ENCODE results near the gene SCUBE3. TPM values are rescaled to one million over a fixed set of nuclear protein-coding genes. Genes with fewer than 3 reads are reported as not detected.

The SCUBE3 gene
- total and polyA plus RNA-seq, 2 experiments from 2014 or later = 8.7 to 10.2 TPM

DNA sequence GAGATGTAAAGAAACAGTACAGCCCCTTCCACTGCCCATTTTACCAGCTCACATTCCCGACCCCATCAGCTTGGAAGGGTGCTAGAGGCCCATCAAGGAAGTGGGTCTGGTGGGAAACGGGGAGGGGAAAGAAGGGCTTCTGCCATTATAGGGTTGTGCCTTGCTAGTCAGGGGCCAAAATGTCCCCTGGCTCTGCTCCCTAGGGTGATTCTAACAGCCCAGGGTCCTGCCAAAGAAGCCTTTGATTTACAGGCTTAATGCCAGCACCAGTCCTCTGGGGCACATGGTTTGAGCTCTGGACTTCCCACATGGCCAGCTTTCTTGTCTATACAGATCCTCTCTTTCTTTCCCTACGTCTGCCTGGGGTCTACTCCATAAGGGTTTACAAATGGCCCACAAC, 35.2 kb downstream of the SCUBE3 start:
- Histone ChIP-seq H3K27ac (no peak overlapping the region), H3K9me2 (replicated peaks; ENCODE audit: insufficient read depth) (no peaks in the 10 kb centered on the region), H3K4me3 (no peak overlapping the region), H4K20me1 (ENCODE audit: insufficient read depth, poor library complexity, severe bottlenecking) (no peaks in the 10 kb centered on the region), H3K4me1 (ENCODE audit: insufficient read depth) (no peaks in the 10 kb centered on the region), H3K36me3 (replicated peaks; ENCODE audit: insufficient read depth, low read depth) (no peaks in the 10 kb centered on the region), H3K4me2 (no peak overlapping the region), H3K27me3 (no peaks in the 10 kb centered on the region), H3K79me2 (peaks cover 14% of the 10 kb centered on the region), H2AFZ (no peak overlapping the region), H3K9me3 (ENCODE audit: low read depth) (no peaks in the 10 kb centered on the region)
- no peak for DNase-seq (ENCODE audit: low spot score)
- 84% methylated on average over 3 of the region's 3 CpGs for WGBS (ENCODE audit: low lambda C conversion rate, missing lambda C conversion rate)
- no peak for TF ChIP-seq EZH2phosphoT487 (IDR thresholded peaks at IDR 0.05; ENCODE audit: low read depth, severe bottlenecking, unreplicated experiment)
- TF ChIP-seq, protein P1, sequence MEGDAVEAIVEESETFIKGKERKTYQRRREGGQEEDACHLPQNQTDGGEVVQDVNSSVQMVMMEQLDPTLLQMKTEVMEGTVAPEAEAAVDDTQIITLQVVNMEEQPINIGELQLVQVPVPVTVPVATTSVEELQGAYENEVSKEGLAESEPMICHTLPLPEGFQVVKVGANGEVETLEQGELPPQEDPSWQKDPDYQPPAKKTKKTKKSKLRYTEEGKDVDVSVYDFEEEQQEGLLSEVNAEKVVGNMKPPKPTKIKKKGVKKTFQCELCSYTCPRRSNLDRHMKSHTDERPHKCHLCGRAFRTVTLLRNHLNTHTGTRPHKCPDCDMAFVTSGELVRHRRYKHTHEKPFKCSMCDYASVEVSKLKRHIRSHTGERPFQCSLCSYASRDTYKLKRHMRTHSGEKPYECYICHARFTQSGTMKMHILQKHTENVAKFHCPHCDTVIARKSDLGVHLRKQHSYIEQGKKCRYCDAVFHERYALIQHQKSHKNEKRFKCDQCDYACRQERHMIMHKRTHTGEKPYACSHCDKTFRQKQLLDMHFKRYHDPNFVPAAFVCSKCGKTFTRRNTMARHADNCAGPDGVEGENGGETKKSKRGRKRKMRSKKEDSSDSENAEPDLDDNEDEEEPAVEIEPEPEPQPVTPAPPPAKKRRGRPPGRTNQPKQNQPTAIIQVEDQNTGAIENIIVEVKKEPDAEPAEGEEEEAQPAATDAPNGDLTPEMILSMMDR (IDR thresholded peaks at IDR 0.05; ENCODE audit: poor library complexity) = no peak
- TF ChIP-seq EZH2 (IDR thresholded peaks at IDR 0.05; ENCODE audit: borderline replicate concordance) = no peak

DNA sequence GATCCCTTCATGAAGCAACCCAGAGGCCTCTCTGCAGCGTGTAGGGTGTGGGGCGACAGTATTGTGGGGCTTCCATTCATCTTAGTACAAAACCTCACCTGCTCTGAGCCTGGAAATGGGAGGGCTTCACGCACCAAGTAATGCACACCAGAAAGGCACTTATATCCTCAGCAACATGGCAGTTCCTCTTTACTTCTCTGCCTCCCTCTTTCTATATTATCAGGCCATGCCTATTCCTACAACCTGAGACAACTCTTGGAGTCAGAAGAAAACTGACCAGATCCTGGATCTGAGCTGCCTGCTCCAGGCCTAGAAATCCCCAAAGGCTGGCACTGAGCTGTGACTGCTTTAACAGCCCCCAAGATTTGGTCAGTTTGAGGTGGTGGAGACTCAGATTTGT, 38.2 kb downstream of the SCUBE3 start:
- TF ChIP-seq EZH2phosphoT487 (IDR thresholded peaks at IDR 0.05; ENCODE audit: low read depth, severe bottlenecking, unreplicated experiment) (no peak), EZH2 (IDR thresholded peaks at IDR 0.05; ENCODE audit: borderline replicate concordance) (no peak)
- TF ChIP-seq, protein P1 (IDR thresholded peaks at IDR 0.05; ENCODE audit: poor library complexity) = no peak
- Histone ChIP-seq H3K4me2 (no peak overlapping the region), H4K20me1 (ENCODE audit: insufficient read depth, poor library complexity, severe bottlenecking) (no peaks in the 10 kb centered on the region), H3K9me3 (ENCODE audit: low read depth) (no peaks in the 10 kb centered on the region), H3K79me2 (peaks cover 36% of the 10 kb centered on the region), H3K9me2 (replicated peaks; ENCODE audit: insufficient read depth) (no peaks in the 10 kb centered on the region), H3K4me3 (no peak overlapping the region), H3K4me1 (ENCODE audit: insufficient read depth) (no peaks in the 10 kb centered on the region), H3K27ac (no peak overlapping the region), H2AFZ (no peak overlapping the region), H3K27me3 (no peaks in the 10 kb centered on the region), H3K36me3 (replicated peaks; ENCODE audit: insufficient read depth, low read depth) (no peaks in the 10 kb centered on the region)
- no peak for DNase-seq (ENCODE audit: low spot score)
- 100% methylated on average over 3 of the region's 3 CpGs for WGBS (ENCODE audit: low lambda C conversion rate, missing lambda C conversion rate)

DNA sequence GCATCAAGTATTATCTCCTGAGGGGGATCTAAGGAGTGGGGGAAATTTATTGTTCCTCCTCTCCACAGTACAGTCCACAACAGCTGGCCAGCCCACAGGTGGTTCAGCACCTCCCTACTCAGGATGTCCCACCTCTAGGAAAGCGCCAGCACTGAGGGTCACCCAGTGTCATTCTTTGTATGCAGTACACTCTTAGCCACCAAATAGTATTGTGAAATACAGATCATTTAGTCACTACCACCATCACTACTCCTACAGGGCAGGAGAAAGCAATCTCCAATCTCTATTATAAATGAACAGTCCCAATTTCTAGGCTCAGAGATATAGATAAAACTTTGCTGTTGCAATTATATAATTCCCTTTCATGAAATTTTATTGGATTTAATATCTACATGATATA, 39.5 kb downstream of the SCUBE3 start:
- DNase-seq (ENCODE audit: low spot score) = no peak
- 71% methylated on average over 1 of the region's 1 CpG for WGBS (ENCODE audit: low lambda C conversion rate, missing lambda C conversion rate)
- H2AFZ ChIP-seq = no peak overlapping the region
- H3K4me1 ChIP-seq (ENCODE audit: insufficient read depth) = no peaks in the 10 kb centered on the region
- no peak overlapping the region for H3K27ac ChIP-seq
- no peak overlapping the region for H3K4me3 ChIP-seq
- H3K9me3 ChIP-seq (ENCODE audit: low read depth) = no peaks in the 10 kb centered on the region
- H3K9me2 ChIP-seq (replicated peaks; ENCODE audit: insufficient read depth) = no peaks in the 10 kb centered on the region
- TF ChIP-seq EZH2 (IDR thresholded peaks at IDR 0.05; ENCODE audit: borderline replicate concordance) = no peak
- TF ChIP-seq EZH2phosphoT487 (IDR thresholded peaks at IDR 0.05; ENCODE audit: low read depth, severe bottlenecking, unreplicated experiment) = no peak
- TF ChIP-seq, protein P1 (IDR thresholded peaks at IDR 0.05; ENCODE audit: poor library complexity) = no peak
- no peaks in the 10 kb centered on the region for H3K27me3 ChIP-seq
- H3K4me2 ChIP-seq = no peak overlapping the region
- peaks cover 49% of the 10 kb centered on the region for H3K79me2 ChIP-seq
- no peaks in the 10 kb centered on the region for H3K36me3 ChIP-seq (replicated peaks; ENCODE audit: insufficient read depth, low read depth)
- H4K20me1 ChIP-seq (ENCODE audit: insufficient read depth, poor library complexity, severe bottlenecking) = no peaks in the 10 kb centered on the region

DNA sequence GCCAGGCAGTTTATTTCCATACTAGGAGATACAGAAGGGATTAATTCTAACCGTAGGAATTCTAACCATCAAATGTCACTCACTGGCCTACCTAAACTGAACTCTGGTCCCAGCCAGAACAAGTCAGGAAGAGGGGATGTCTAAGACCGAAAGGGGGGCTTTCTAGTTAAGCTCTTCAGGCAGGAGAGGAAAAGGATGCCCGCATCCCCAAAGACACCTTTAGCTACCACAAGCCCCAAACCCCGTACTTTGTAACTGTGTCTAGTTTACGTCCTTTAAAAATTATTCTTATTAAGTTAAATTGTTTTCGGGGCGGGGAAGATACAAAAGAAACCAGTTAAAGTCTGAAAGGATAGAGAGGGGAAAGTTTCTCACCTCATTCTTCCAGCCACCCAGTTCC, 44.6 kb downstream of the SCUBE3 start:
- Histone ChIP-seq H3K4me3 (peak overlapping the region; percentile 52), H2AFZ (peak overlapping the region; percentile 68), H3K4me2 (peak overlapping the region; percentile 88), H4K20me1 (ENCODE audit: insufficient read depth, poor library complexity, severe bottlenecking) (no peaks in the 10 kb centered on the region), H3K9me2 (replicated peaks; ENCODE audit: insufficient read depth) (no peaks in the 10 kb centered on the region), H3K9me3 (ENCODE audit: low read depth) (no peaks in the 10 kb centered on the region), H3K79me2 (peaks cover 45% of the 10 kb centered on the region), H3K36me3 (replicated peaks; ENCODE audit: insufficient read depth, low read depth) (no peaks in the 10 kb centered on the region), H3K4me1 (ENCODE audit: insufficient read depth) (peaks cover 8% of the 10 kb centered on the region), H3K27me3 (no peaks in the 10 kb centered on the region), H3K27ac (peak overlapping the region; percentile 86)
- TF ChIP-seq EZH2phosphoT487 (IDR thresholded peaks at IDR 0.05; ENCODE audit: low read depth, severe bottlenecking, unreplicated experiment) (no peak), EZH2 (IDR thresholded peaks at IDR 0.05; ENCODE audit: borderline replicate concordance) (no peak)
- TF ChIP-seq, protein P1 (IDR thresholded peaks at IDR 0.05; ENCODE audit: poor library complexity) = no peak
- DNase-seq (ENCODE audit: low spot score) = no peak
- 56% methylated on average over 7 of the region's 7 CpGs for WGBS (ENCODE audit: low lambda C conversion rate, missing lambda C conversion rate)

Measured in hepatocyte (in vitro differentiated cells).